Tibial nerve (tissue), 4 donors: ENCODE results near the gene MTHFD1. TPM values are rescaled to one million over a fixed set of nuclear protein-coding genes. Genes with fewer than 3 reads are reported as not detected.

Experiments
- DNase-seq, 2 donors: peaks; one replicate each; pipeline ENCODE4 v3.0.0-alpha.2; 2019; ENCODE audit warnings: low spot score in 2 of 2
- H3K27ac ChIP-seq, 4 donors: fragments of 200-600 bp; sonication (generic) in 3 of 4; one replicate each; pipeline ENCODE4 v1.5.1; 2017 to 2019; ENCODE audit warnings: mild to moderate bottlenecking in 1 of 4
- H3K27me3 ChIP-seq, 2 donors: fragments of 200-600 bp; sonication (generic) in 1 of 2; one replicate each; pipeline versions ENCODE4 v1.5.1 to v1.6.0; 2017 to 2019
- H3K36me3 ChIP-seq, 3 donors: fragments of 200-600 bp; sonication (generic); one replicate each; pipeline ENCODE4 v1.5.1; 2018 to 2019
- H3K4me1 ChIP-seq, 4 donors: fragments of 200-600 bp; sonication (generic) in 3 of 4; one replicate each; pipeline ENCODE4 v1.5.1; 2017 to 2019
- H3K4me3 ChIP-seq, 4 donors: fragments of 200-600 bp; sonication (generic) in 3 of 4; one replicate each; pipeline ENCODE4 v1.5.1; 2017 to 2019; ENCODE audit warnings: mild to moderate bottlenecking in 1 of 4, moderate library complexity in 1 of 4
- H3K9me3 ChIP-seq, 4 donors: fragments of 200-600 bp; sonication (generic) in 3 of 4; one replicate each; pipeline ENCODE4 v1.5.1; 2017 to 2019
- EP300 ChIP-seq, 2 donors: sonication (generic); formaldehyde crosslinking; IDR thresholded peaks; one replicate each; pipeline ENCODE4 v1.6.1; 2017; ENCODE audit warnings: antibody characterized with exemption in 2 of 2, mild to moderate bottlenecking in 1 of 2
- POLR2A ChIP-seq, 2 donors: fragments of 450-650 bp; IDR thresholded peaks; one replicate each; pipeline ENCODE4 v1.6.1; 2017; ENCODE audit warnings: antibody characterized with exemption in 2 of 2, mild to moderate bottlenecking in 2 of 2, moderate library complexity in 2 of 2
- WGBS, 2 donors: methylation state at CpG; one replicate each; pipeline ENCODE4 v1.1.5; 2018; 5-methylcytosine and 5-hydroxymethylcytosine counted together
- total RNA-seq, 4 donors: library from RNA; depleted of rRNA; stranded (reverse); fragments of >200 nt; gene quantifications; one replicate each; pipeline ENCODE4 v1.1.0, GENCODE V29; 2016
- TF ChIP-seq, protein P1 (sequence below), 5 experiments: fragments of 200-600 bp in 3 of 5; fragments of 450-650 bp in 2 of 5; sonication (generic) in 3 of 5; IDR thresholded peaks; one replicate each; pipeline ENCODE4 v1.5.1; 2016 to 2019; ENCODE audit warnings: antibody characterized with exemption in 5 of 5, mild to moderate bottlenecking in 3 of 5, moderate library complexity in 2 of 5

Gene MTHFD1
- total RNA-seq, 4 donors from 2014 or later, result 52.0 to 59.4 (median 56.7) TPM

DNA sequence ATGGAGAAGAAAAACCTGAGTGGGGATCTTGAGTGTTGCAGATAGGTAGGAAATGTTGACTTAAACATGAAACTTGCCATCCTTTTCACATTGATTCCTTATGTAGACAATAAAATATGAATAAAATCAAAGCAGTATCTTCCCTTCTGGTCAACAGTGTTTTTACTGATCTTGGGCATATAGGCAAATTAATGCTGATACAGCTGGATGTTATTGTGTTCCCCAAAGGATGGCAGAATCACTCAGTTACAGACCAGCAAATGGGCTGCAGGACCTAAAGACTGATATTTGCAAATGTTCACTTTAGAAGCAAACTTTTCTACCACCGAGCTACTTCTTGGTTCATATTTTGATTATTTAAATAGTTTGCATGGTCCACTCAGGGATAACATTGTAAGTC is 33.9 kb downstream of the MTHFD1 start:
- no peaks in the 10 kb centered on the region for H3K27me3 ChIP-seq
- no peaks in the 10 kb centered on the region for H3K9me3 ChIP-seq
- WGBS, 2 donors, result 89 to 100% methylated on average over 1 of the region's 1 CpG
- DNase-seq, result no peak
- H3K4me1 ChIP-seq, result no peaks in the 10 kb centered on the region
- no peak overlapping the region for H3K27ac ChIP-seq
- H3K4me3 ChIP-seq, result no peak overlapping the region
- TF ChIP-seq, protein P1, sequence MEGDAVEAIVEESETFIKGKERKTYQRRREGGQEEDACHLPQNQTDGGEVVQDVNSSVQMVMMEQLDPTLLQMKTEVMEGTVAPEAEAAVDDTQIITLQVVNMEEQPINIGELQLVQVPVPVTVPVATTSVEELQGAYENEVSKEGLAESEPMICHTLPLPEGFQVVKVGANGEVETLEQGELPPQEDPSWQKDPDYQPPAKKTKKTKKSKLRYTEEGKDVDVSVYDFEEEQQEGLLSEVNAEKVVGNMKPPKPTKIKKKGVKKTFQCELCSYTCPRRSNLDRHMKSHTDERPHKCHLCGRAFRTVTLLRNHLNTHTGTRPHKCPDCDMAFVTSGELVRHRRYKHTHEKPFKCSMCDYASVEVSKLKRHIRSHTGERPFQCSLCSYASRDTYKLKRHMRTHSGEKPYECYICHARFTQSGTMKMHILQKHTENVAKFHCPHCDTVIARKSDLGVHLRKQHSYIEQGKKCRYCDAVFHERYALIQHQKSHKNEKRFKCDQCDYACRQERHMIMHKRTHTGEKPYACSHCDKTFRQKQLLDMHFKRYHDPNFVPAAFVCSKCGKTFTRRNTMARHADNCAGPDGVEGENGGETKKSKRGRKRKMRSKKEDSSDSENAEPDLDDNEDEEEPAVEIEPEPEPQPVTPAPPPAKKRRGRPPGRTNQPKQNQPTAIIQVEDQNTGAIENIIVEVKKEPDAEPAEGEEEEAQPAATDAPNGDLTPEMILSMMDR (IDR thresholded peaks at IDR 0.05), result no peak
- no peak for TF ChIP-seq EP300 (IDR thresholded peaks at IDR 0.05)
- TF ChIP-seq POLR2A (IDR thresholded peaks at IDR 0.05), result no peak
- peaks cover 0 to 97% (median 2%) of the 10 kb centered on the region in 3 donors for H3K36me3 ChIP-seq

DNA sequence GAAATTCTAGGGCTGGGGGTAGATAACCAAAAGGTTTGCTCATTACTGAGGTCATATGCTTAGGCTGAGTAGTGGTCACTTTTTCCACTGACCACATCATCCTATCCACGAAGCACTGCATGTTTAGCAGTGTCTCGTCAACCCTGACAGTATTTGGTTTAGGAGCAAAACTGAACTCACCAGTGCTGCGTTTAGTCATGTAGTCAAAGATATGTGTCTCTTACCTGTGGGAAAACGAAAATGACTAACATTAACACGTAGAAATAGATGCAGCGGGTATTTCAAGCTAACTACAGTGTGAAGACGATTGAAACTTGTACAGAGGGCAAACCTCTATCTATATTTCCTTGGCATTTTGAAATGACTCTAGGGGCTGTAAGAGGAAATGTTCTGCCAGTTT is 34.6 kb downstream of the MTHFD1 start:
- Histone ChIP-seq H3K9me3 (no peaks in the 10 kb centered on the region), H3K27me3 (no peaks in the 10 kb centered on the region), H3K4me3 (no peak overlapping the region), H3K36me3 (peaks cover 0 to 98% (median 7%) of the 10 kb centered on the region in 3 donors), H3K27ac (no peak overlapping the region), H3K4me1 (no peaks in the 10 kb centered on the region)
- no peak for DNase-seq
- no peak for TF ChIP-seq EP300 (IDR thresholded peaks at IDR 0.05)
- no peak for TF ChIP-seq POLR2A (IDR thresholded peaks at IDR 0.05)
- TF ChIP-seq, protein P1 (IDR thresholded peaks at IDR 0.05), result no peak
- 90 to 95% methylated on average over 7 of the region's 7 CpGs for WGBS, 2 donors

DNA sequence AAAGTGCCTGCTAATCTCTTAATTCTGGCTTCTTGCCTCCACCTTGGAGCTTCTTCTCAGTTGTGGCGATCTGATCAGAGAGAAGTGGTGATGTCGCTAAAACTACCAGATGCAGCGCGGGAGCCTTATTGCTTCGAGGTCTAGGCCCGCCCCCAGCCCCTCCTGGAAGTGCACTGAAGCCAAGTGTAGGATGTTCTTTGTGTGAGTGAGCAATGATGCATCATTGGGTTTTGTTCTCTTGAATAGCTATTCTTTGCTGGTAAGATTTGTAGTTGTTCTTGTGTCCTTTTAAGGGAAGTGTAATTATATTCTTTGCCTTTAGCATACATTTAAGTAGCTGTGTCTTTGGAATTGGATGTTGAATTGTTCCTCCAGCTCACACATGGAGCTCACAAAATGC is 35.8 kb downstream of the MTHFD1 start:
- WGBS, 2 donors, result 77 to 89% methylated on average over 6 of the region's 6 CpGs
- H3K4me1 ChIP-seq, result no peaks in the 10 kb centered on the region

DNA sequence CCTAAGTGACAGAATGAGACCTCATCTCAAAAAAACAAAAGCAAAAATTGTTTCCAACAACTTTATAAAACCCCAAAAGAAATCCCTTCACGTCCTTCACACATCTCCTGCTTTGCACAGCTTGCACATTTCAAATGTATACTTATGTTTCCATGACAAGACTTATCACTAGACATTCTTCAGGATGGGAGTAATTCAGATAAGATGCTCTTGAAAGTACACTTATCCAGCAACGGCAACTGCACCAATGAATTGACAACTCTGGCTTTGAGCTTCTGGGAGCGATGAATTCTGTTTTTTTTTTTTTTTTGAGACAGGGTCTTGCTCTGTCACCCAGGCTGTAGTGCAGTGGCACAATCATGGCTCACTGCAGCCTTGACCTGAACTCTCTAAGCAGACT is 46.4 kb downstream of the MTHFD1 start:
- Histone ChIP-seq H3K27me3 (no peaks in the 10 kb centered on the region), H3K4me1 (peaks cover 0 to 5% (median 0%) of the 10 kb centered on the region in 4 donors), H3K27ac (no peak overlapping the region), H3K4me3 (no peak overlapping the region), H3K9me3 (no peaks in the 10 kb centered on the region), H3K36me3 (peaks cover 0 to 88% (median 0%) of the 10 kb centered on the region in 3 donors)
- DNase-seq, result no peak
- TF ChIP-seq EP300 (IDR thresholded peaks at IDR 0.05), result no peak
- TF ChIP-seq, protein P1 (IDR thresholded peaks at IDR 0.05), result no peak
- TF ChIP-seq POLR2A (IDR thresholded peaks at IDR 0.05), result no peak
- 87 to 91% methylated on average over 3 of the region's 3 CpGs for WGBS, 2 donors

More for the DNA sequence above, 35.8 kb downstream of the MTHFD1 start:
- H3K4me3 ChIP-seq, result no peak overlapping the region
- no peak for DNase-seq
- no peaks in the 10 kb centered on the region for H3K9me3 ChIP-seq
- no peak overlapping the region for H3K27ac ChIP-seq
- peaks cover 0 to 96% (median 7%) of the 10 kb centered on the region in 3 donors for H3K36me3 ChIP-seq
- TF ChIP-seq EP300 (IDR thresholded peaks at IDR 0.05), result no peak
- no peak for TF ChIP-seq POLR2A (IDR thresholded peaks at IDR 0.05)
- TF ChIP-seq, protein P1 (IDR thresholded peaks at IDR 0.05), result no peak
- H3K27me3 ChIP-seq, result no peaks in the 10 kb centered on the region

DNA sequence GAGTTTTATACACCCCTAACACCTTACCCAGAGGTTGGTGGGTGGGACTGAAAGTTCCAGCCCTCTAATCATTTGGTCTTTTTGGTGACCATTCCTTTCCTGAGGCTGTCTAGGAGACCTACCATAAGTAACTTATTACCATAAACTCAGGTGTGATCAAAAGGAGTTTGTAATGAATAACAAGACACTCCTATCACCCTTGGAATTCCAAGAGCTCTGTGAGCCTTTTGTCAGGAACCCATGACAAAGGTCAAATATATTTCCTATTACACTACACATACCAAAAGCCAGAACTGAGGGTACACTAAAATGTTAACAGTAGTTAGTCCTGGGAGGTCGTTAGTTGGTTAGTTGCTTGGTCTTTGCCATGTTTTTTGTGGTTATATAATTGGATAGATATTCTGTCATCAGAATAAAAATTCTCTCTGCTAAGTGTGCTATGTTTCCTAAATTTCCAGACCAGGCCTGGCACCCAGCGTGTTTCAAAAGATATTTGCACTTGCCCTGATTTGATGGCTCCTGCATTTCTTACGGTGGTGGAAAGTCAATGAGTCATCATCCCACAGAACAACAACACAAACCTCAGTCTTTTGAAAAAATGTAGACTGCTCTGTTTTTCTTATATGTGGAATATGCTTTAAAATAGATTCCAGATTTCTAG is 50.2 kb downstream of the MTHFD1 start:
- Histone ChIP-seq H3K36me3 (peaks cover 0 to 86% (median 0%) of the 10 kb centered on the region in 3 donors), H3K9me3 (no peaks in the 10 kb centered on the region)
- 36 to 40% methylated on average over 3 of the region's 3 CpGs for WGBS, 2 donors

More for the DNA sequence above, 50.2 kb downstream of the MTHFD1 start:
- Histone ChIP-seq H3K4me3 (no peak overlapping the region), H3K4me1 (peaks cover 0 to 5% (median 0%) of the 10 kb centered on the region in 4 donors), H3K27me3 (no peaks in the 10 kb centered on the region), H3K27ac (peak overlapping the region in 2 of 4 donors; percentile 30 to 46)
- DNase-seq, result no peak
- TF ChIP-seq EP300 (IDR thresholded peaks at IDR 0.05) (no peak), POLR2A (IDR thresholded peaks at IDR 0.05) (no peak)
- TF ChIP-seq, protein P1 (IDR thresholded peaks at IDR 0.05), result no peak
